Sigmoid colon (tissue), 4 donors: ENCODE data around the gene ENTPD5.

Experiments
- EP300 ChIP-seq, 4 donors: sonication (generic); formaldehyde crosslinking; IDR thresholded peaks; one replicate each; pipeline ENCODE4 v1.6.1; 2017; ENCODE audit warnings: antibody characterized with exemption in 4 of 4
- POLR2A ChIP-seq, 2 donors: fragments of 450-650 bp; IDR thresholded peaks; one replicate each; pipeline ENCODE4 v1.6.1; 2016; ENCODE audit warnings: antibody characterized with exemption in 2 of 2, mild to moderate bottlenecking in 2 of 2, moderate library complexity in 2 of 2
- POLR2AphosphoS5 ChIP-seq, 4 donors: sonication (generic); formaldehyde crosslinking; IDR thresholded peaks; one replicate each; pipeline ENCODE4 v1.6.1; 2017; ENCODE audit warnings: antibody characterized with exemption in 4 of 4
- TF ChIP-seq, protein P1 (sequence below), 4 experiments: fragments of 450-650 bp in 3 of 4; fragments of 200-600 bp in 1 of 4; IDR thresholded peaks; one replicate each; pipeline ENCODE4 v1.5.1; 2016 to 2019; ENCODE audit warnings: antibody characterized with exemption in 4 of 4, mild to moderate bottlenecking in 3 of 4, moderate library complexity in 2 of 4

GRCh38 chr14:74035556-74035955, 16.5 kb upstream of the ENTPD5 start:
- TF ChIP-seq, protein P1, sequence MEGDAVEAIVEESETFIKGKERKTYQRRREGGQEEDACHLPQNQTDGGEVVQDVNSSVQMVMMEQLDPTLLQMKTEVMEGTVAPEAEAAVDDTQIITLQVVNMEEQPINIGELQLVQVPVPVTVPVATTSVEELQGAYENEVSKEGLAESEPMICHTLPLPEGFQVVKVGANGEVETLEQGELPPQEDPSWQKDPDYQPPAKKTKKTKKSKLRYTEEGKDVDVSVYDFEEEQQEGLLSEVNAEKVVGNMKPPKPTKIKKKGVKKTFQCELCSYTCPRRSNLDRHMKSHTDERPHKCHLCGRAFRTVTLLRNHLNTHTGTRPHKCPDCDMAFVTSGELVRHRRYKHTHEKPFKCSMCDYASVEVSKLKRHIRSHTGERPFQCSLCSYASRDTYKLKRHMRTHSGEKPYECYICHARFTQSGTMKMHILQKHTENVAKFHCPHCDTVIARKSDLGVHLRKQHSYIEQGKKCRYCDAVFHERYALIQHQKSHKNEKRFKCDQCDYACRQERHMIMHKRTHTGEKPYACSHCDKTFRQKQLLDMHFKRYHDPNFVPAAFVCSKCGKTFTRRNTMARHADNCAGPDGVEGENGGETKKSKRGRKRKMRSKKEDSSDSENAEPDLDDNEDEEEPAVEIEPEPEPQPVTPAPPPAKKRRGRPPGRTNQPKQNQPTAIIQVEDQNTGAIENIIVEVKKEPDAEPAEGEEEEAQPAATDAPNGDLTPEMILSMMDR (IDR thresholded peaks at IDR 0.05): no peak
- TF ChIP-seq EP300 (IDR thresholded peaks at IDR 0.05) (no peak), POLR2A (IDR thresholded peaks at IDR 0.05) (no peak), POLR2AphosphoS5 (IDR thresholded peaks at IDR 0.05) (no peak)
